ENCODE results near the gene PSENEN.
A peak's percentile ranks its signal among the peaks of the same experiment; 100 is the strongest.

Gene PSENEN

DNA sequence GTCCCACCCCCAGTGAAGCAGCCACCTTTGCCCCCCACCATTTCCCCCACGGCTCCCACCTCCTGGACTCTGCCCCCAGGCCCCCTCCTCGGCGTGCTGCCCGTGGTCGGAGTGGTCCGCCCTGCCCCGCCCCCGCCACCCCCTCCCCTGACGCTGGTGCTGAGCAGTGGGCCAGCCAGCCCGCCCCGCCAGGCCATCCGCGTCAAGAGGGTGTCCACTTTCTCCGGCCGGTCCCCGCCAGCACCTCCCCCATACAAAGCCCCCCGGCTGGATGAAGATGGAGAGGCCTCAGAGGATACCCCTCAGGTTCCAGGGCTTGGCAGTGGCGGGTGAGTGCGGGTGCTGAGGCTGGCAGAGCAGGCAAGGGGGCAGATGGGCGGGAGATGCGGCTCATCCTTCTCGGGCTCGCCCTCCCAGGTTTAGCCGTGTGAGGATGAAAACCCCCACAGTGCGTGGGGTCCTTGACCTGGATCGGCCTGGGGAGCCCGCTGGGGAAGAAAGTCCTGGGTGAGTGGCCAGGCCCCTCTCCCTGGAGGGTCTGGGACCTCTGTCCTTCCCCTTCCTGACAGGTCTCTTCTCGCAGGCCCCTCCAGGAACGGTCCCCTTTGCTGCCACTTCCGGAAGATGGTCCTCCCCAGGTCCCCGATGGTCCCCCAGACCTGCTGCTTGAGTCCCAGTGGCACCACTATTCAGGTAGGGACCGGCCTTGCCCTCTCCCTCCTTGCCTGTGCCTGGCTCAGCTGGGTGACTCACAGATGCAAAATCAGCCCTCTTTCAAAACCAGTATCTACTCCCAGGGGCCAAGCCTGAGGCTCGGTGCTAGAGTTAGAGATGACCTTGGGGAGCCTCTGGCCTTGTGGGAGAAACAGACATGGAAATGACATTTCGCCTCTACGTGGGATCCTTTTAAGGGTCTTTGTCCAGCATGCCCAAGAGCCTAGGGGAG, 12.0 kb upstream of the PSENEN start:
- no peak for DNase-seq

DNA sequence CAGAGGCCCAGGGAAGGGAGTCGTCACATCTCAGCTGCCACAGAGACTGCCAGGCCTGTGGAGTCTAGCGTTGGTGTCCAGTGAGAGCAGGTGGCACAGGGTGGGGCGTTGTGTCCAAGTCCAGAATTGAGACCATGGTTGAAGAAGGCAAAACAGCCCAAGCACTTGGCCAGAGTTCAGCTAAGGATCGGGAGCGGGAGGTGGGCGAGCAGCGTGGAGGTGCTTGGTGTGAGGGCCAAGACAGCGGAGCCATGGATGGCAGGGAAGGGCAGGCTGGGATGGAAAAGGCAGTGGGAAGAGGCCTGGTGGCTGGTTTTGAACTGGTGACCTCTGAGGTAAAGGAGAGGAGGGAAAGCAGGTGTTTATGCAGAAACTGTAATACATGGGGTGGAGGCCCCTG, 11.2 kb upstream of the PSENEN start:
- DNase-seq = no peak

DNA sequence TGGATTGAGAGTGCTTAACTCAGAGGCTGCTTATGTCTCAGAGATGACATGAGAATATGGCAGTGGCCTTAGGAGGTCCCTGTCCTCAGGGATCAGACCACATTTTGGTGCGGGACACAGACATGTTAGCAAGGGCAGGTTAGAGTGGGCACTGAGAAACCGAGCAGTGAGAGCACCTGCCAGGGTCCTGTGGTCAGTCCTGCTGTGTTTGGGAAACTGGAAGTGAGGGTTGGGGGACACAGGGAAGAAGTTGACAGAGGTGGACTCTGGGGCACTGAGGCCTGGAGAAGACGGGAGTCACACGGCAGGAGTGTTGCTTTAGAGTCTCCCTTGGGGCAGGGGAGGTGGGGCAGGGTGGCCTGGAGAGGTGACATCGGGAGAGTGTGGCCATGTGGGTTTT, 10.6 kb upstream of the PSENEN start:
- DNase-seq = no peak

DNA sequence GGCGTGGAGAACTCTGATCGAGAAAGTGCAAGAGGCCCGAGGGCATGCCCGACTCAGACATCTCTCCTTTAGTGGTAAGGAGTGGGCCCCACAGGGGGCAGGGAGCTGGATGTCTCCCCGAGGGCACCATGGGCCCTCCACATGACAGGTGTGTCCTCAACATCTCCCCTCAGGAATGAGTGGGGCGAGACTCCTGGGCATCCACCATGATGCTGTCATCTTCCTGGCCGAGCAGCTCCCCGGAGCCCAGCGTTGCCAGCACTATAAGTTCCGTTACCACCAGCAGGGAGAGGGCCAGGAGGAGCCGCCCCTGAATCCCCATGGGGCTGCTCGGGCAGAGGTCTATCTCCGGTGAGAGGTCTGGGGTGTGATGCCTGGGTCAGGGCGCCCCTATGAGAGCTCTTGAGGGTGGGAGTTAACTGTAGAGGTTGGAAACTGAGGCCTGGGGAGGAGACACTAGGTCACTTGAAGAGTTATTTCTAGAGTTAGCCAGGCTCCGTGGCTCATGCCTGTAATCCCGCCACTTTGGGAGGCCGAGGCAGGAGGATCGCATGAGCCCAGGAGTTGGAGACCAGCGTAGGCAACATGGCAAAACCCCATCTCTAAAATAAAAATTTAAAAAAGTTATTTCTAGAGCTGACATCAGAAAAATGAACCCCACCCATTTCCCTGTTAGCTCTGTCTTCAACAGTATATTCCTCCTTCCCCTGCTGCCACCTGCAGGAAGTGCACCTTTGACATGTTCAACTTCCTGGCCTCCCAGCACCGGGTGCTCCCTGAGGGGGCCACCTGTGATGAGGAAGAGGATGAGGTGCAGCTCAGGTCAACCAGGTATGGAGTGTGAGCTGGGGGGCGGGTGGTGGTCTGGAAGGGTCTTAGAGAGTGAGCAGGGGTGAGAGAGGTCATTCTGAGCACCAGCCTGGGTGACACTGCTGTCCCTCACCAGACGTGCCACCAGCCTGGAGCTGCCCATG, 8.3 kb upstream of the PSENEN start:
- no peak for DNase-seq

DNA sequence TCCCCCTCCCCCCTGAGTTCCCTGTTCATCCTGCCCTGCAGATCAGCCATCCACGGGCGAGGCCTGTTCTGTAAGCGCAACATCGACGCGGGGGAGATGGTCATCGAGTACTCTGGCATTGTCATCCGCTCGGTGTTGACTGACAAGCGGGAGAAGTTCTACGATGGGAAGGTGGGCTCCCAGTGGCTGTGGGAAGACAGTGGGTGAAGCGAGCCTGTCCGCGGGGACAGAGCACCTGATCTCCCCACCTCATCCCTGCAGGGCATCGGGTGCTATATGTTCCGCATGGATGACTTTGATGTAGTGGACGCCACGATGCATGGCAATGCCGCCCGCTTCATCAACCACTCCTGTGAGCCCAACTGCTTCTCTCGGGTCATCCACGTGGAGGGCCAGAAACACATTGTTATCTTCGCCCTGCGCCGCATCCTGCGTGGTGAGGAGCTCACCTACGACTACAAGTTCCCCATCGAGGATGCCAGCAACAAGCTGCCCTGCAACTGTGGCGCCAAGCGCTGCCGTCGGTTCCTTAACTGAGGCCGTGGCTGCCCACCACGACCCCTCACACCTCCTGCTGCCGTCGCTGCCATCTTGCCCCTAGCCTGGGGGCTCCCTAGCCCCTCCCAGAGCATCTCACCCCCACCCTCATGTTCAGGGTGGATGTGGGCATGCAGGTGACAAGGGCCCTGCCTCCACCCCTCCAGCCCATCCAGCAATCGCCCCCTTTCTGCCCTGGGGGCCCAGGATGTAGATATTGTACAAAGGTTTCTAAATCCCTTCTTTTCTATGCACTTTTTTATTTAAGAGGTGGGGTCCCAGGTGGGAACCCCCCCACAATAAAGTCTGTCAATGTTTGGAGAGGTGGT, 7.2 kb upstream of the PSENEN start:
- no peak for DNase-seq

GRCh38 chr19:35738887-35739229, 6.6 kb upstream of the PSENEN start:
- DNase-seq = no peak

DNA sequence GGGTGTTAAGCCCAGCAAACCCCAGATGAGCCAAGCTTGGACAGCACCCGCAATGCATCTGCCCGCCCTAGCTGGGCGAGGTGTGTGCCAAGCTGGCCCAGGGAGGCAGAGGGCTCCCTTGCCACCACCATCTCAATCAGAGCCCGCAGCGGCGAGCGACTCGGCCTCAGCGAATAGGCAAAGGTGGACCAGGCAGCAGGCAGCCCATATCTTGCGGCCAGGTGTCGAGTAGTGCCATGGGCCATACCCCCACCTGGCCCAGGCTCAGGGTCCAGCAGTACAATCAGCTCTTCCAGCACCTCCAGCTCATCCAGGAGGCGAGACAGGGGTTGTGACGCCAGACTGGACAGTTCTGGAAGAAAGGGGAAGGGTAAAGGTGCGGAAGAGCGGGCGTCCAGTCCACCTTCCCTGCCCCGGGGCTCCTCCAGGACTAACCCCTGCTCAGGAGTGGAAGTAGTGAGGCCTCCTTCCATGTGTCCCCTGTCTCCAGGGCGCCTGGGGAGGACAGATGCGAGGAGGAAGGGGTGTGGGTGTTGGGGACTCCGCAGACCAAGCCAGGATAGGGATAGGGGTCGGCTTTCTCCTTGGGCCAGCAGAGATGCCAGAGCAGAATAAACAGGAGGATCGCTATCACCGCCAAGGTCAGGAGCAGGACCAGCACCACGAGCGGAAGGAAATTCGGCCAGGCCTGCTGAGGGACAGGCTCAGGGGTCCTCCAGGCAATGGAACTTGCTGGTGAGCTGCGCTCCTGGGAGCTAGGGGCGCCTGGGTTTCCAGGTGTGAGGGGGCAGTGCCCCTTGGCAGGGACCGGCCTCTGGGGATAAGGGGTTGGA, 6.0 kb upstream of the PSENEN start:
- DNase-seq = no peak

GRCh38 chr19:35740108-35740422, 5.4 kb upstream of the PSENEN start:
- no peak for DNase-seq

- DNase-seq = peak; percentile 93
Observed at GRCh38 chr19:35740423-35741202, 4.8 kb upstream of the PSENEN start.

- no peak for DNase-seq
Observed at GRCh38 chr19:35741203-35741515, 4.3 kb upstream of the PSENEN start.

DNA sequence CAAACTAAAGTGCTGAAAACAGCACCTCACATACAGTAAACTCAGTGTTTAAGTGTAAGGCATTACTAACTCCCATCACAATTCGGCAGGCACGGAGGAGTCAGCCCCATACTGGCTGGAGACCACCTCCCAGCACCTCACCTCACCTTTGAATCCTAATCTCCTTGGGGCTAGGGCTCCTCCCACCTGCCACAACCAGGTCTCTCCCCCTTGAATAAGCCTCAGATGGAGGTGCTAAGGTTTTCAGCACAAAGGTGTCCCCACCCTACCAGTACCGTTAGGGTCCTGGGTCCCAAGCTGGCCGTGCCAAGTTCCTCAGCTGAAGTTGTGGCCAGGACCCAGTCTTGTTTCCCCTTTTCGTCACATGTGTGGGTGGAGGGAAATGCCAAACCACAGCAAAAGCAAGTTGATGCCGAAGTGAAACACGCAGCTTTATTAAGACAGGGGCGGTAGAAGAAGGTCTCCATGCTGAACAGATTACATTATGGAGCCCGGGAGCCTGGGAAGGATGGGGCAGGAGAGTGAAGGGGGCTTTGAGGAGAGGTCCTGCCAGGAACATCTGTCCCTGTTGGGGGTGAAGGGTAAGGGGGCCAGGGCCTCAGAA, 3.2 kb upstream of the PSENEN start, which contains the start of gene IGFLR1:
TSS of gene IGFLR1 (minus strand) at position 332 of the 604 bp plus-strand sequence. CDS start 1,272 bp downstream, outside the sequence.
- DNase-seq = no peak

GRCh38 chr19:35743640-35744429, 1.6 kb upstream of the PSENEN start:
- DNase-seq = no peak

- DNase-seq = peak; percentile 84
Observed at GRCh38 chr19:35744430-35745327, 772 bp upstream of the PSENEN start.

- no peak for DNase-seq
Observed at GRCh38 chr19:35746087-35746462, 624 bp downstream of the PSENEN start.

DNA sequence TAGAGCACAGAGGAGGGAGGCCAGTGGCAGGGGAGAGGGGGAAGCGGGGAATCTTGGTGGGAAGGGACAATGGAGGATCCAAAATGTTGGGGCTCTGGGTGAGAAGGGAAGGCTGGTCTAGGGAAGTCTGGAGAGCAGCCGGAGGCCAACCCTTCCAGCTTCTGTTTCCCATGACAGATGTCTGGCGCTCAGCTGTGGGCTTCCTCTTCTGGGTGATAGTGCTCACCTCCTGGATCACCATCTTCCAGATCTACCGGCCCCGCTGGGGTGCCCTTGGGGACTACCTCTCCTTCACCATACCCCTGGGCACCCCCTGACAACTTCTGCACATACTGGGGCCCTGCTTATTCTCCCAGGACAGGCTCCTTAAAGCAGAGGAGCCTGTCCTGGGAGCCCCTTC, 1.1 kb downstream of the PSENEN start:
- DNase-seq = no peak

GRCh38 chr19:35748106-35749020, 2.9 kb downstream of the PSENEN start, which contains the start of gene LIN37:
TSS of gene LIN37 (plus strand) at chr19:35748576. CDS start at chr19:35748725, 149 bp downstream.
- DNase-seq = peak; percentile 95

DNA sequence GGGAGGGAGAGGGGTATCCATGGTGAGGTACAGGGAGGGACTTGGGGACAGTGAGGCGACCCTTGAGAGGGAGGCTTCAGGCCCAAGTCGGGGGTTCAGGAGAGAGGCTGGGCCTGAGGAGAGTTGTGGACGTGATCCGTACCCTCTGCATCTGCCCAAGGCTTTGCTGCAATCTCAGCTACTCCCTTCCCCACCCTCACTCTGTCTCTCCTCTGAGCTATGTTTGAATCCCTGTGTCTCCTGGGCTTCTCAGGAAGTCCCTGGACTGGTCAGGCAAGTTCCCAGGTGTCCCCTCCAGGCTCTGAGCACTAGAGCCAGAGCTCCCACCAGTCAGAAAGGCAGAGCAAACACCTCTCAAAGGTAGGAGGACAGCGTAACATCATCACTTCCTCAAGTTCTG, 4.7 kb downstream of the PSENEN start:
- DNase-seq = no peak

All from right kidney (tissue), 1 donor.